Coronary artery (tissue), 2 donors: ENCODE data around the gene PBX1.

Source experiments
- DNase-seq: peaks from one replicate; pipeline ENCODE4 v3.0.0-alpha.2; 2017; ENCODE audit warnings: low spot score
- H3K27ac ChIP-seq, 2 donors: fragments of 200-600 bp; sonication (generic); one replicate each; pipeline ENCODE4 v1.5.1; 2016 to 2019
- H3K4me3 ChIP-seq: fragments of 200-600 bp; sonication (generic); 2 replicates; pipeline ENCODE4 v1.5.1; 2016; ENCODE audit warnings: mild to moderate bottlenecking, moderate library complexity
- TF ChIP-seq, protein P1 (sequence below): fragments of 200-600 bp; sonication (generic); IDR thresholded peaks from one replicate; pipeline ENCODE4 v1.5.1; 2019; ENCODE audit warnings: antibody characterized with exemption

Gene PBX1

DNA sequence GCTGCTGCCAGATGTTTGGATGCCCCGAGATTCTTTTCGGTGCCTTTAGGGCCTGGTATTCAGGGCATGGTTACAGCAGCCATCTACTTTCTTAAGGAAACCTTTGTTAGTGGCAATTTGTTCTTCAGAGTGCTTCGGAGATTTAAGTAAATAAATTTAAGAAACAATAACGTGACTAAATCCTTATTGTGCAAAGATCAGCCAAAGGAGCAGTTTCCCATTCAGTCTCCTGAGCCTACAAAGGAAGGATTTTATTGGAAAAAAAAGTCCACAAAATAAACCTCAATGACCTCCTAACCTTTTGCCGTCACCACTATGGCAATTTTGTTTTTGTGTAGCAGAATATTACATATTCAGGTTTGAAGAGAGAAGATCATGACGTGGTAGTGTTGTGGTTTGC is 231.1 kb downstream of the PBX1 start:
- TF ChIP-seq, protein P1, sequence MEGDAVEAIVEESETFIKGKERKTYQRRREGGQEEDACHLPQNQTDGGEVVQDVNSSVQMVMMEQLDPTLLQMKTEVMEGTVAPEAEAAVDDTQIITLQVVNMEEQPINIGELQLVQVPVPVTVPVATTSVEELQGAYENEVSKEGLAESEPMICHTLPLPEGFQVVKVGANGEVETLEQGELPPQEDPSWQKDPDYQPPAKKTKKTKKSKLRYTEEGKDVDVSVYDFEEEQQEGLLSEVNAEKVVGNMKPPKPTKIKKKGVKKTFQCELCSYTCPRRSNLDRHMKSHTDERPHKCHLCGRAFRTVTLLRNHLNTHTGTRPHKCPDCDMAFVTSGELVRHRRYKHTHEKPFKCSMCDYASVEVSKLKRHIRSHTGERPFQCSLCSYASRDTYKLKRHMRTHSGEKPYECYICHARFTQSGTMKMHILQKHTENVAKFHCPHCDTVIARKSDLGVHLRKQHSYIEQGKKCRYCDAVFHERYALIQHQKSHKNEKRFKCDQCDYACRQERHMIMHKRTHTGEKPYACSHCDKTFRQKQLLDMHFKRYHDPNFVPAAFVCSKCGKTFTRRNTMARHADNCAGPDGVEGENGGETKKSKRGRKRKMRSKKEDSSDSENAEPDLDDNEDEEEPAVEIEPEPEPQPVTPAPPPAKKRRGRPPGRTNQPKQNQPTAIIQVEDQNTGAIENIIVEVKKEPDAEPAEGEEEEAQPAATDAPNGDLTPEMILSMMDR = no peak
- Histone ChIP-seq H3K27ac (no peak overlapping the region), H3K4me3 (no peak overlapping the region)
- no peak for DNase-seq

DNA sequence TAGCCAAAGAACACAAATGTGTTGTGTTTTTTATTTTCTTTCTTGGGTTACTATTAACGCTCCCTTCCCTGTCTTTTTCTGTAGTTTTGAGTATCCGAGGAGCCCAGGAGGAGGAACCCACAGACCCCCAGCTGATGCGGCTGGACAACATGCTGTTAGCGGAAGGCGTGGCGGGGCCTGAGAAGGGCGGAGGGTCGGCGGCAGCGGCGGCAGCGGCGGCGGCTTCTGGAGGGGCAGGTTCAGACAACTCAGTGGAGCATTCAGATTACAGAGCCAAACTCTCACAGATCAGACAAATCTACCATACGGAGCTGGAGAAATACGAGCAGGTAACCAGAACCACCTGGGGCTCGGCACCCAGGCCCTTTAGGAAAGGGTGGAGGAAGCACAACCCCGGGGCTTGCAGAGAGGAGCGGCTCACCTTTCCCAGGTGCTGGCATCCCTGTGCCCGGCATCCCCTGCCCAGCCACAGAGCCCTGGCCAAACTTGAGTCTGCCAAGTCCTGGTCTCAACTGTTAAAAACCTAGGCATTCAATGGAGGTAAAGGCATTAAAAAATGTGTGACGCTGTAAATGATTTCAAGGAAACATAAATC is 233.5 kb downstream of the PBX1 start:
- Histone ChIP-seq H3K27ac (no peak overlapping the region), H3K4me3 (no peak overlapping the region)
- no peak for DNase-seq
- TF ChIP-seq, protein P1 = no peak

DNA sequence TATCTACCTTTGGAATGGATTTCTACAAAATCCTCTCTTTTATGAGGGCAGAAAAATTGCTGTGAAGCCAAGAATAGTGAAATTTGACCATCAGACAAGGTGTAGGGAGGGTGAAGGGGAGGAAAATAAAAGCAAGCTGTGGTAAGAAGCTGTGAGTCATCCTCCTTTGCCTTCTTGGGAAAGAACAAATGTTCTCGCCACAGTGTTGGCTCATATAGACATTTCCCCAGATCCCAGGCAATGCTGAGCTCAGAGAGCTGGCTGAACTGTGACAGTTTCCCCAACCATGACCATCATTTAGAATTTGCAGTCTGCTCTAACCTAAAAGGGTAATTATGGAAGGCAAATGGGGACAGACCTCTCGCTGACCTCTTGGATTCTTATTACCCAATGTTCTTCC is 235.4 kb downstream of the PBX1 start:
- Histone ChIP-seq H3K27ac (peak overlapping the region; percentile 80 to 88), H3K4me3 (peak overlapping the region; percentile 9)
- TF ChIP-seq, protein P1 = no peak
- DNase-seq = no peak

DNA sequence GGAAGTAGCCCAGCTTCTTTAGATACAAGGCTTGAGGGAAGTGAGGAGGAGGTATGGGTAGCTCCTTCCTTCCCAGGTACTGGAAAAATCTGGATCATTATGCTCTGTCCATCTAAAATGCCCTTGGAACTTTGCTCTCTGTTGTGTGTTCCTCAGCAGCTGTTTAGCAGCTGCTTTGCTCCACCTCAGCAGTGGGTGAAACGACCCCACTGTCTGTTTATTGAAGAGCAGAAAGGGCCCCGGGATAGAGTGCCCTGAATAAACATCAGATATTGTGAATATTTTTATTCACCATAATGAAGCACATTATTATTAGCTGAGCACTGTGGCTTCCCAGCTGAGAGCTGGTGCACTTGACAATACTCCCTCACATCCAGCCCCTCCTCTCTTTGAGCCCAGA is 237.9 kb downstream of the PBX1 start:
- no peak for DNase-seq
- Histone ChIP-seq H3K27ac (no peak overlapping the region), H3K4me3 (no peak overlapping the region)
- TF ChIP-seq, protein P1 = no peak

DNA sequence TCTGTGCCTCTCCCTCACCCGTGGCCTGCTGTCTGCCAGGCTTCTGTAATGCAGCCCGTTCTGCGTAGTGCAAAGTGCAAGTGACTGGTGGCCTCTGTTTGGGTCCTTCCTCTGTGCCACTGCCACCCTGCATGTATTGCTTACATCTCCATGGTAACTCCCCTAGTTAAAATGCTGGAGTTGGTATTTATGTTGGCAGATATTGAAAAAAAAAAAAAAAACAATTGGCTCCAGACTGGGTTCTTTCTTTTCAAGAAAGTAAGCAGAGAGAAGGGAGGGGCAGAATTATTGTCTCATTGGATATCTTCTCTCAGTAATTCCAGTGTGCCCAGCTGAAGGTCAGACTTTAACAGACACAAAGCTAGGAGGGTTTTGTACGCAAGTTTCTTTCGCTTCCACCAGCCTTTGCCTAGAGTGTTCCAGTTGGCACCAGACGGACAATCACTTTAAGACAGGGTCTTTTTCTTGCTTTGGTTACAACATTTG is 242.3 kb downstream of the PBX1 start:
- no peak for DNase-seq
- peak overlapping the region; percentile 35 for H3K4me3 ChIP-seq
- peak overlapping the region; percentile 75 to 77 for H3K27ac ChIP-seq
- TF ChIP-seq, protein P1 = no peak

DNA sequence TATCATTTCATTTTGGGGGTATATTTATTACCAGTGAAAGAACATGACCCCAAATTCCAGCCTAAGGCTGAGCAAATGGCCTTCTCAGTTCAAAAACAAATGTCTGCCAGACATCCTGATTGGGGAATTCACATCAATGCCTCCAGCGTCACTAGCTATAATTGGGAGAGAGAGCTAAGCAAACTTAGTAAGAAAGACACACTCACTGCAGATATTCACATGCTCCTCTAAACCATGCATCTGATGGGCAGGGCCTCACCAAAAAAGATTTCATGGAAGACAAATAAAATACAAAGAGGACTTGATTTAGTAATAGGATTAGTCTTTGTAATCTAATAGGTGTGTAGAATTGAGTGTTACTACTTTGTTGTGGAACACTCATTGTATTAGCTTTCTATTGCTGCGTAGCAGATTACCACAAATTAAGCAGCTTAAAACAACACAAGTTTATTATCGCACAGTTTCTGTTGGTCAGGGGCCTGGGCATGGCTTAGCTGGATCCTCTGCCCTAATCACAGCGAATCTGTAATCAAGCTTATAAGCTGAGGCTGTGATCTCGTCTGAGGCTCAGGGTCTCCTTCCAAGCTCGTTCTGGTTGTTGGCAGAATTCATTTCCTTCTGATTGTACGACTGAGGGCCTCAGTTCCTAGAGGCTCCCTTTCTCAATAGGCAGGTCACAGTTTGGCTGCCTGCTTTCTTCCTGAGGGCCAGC is 243.0 kb downstream of the PBX1 start:
- Histone ChIP-seq H3K27ac (peak overlapping the region; percentile 75 to 77), H3K4me3 (peak overlapping the region; percentile 35)
- no peak for DNase-seq
- TF ChIP-seq, protein P1 = no peak
